Measurements from ENCODE around the gene SCEL. TPM values are rescaled to one million over a fixed set of nuclear protein-coding genes. Genes with fewer than 3 reads are reported as not detected.

SCEL gene
- total RNA-seq, 1 experiment from 2014 or later, result 0.07 TPM

GRCh38 chr13:77494226-77494625 is 41.3 kb upstream of the SCEL start:
- Histone ChIP-seq H3K4me3 (replicated peaks in 1 of 2; ENCODE audit: low read depth in 1 of 2, low read length in 2 of 2) (no peak overlapping the region), H3K4me2 (ENCODE audit: low read length) (no peak overlapping the region), H2AFZ (ENCODE audit: low read depth, low read length, poor library complexity, severe bottlenecking) (no peak overlapping the region), H3K27me3 (ENCODE audit: insufficient read depth, low read length) (no peaks in the 10 kb centered on the region), H3K27ac (ENCODE audit: low read depth, low read length) (no peak overlapping the region), H3K79me2 (ENCODE audit: insufficient read depth, low read length) (no peaks in the 10 kb centered on the region), H3K36me3 (ENCODE audit: control insufficient read depth in 1 of 2, insufficient read depth in 2 of 2, low read length in 2 of 2) (no peaks in the 10 kb centered on the region), H3K9me2 (ENCODE audit: insufficient read depth) (no peaks in the 10 kb centered on the region), H3K4me1 (ENCODE audit: control insufficient read depth in 1 of 2, insufficient read depth in 2 of 2, low read length in 2 of 2) (no peaks in the 10 kb centered on the region), H3K9me3 (ENCODE audit: control insufficient read depth in 1 of 2, insufficient read depth in 1 of 2, low read depth in 1 of 2, low read length in 2 of 2) (no peaks in the 10 kb centered on the region), H3K9ac (ENCODE audit: low read length) (no peak overlapping the region), H4K20me1 (ENCODE audit: insufficient read depth) (no peaks in the 10 kb centered on the region)
- ChIA-PET CTCF (interaction anchor here (1.8 kb wide), 1 partner anchor 7 kb away, joined by 7 read pairs; no protein-coding TSS in a partner anchor), POLR2A (interaction anchor here (1.2 kb wide), 1 partner anchor 16 kb away, joined by 6 read pairs; no protein-coding TSS in a partner anchor), RAD21 (ENCODE audit: low non-redundant PET in 1 of 2, low total read pairs in 2 of 2, uncharacterized antibody in 2 of 2, unreplicated experiment in 2 of 2) (no interaction called here)
- TF ChIP-seq EZH2 (IDR thresholded peaks at IDR 0.05) (no peak), TCF7L2 (IDR thresholded peaks at IDR 0.05; ENCODE audit: borderline replicate concordance, extremely low read depth, insufficient read depth, insufficient read length) (no peak), SIN3A (IDR thresholded peaks at IDR 0.05; ENCODE audit: low read depth) (no peak), POLR2A (IDR thresholded peaks at IDR 0.05; ENCODE audit: borderline replicate concordance, extremely low read depth, insufficient read depth, insufficient read length) (no peak), RAD21 (IDR thresholded peaks at IDR 0.05; ENCODE audit: low read depth) (no peak), ATF3 (IDR thresholded peaks at IDR 0.05) (no peak), SP1 (IDR thresholded peaks at IDR 0.05; ENCODE audit: low read depth) (no peak), JUND (IDR thresholded peaks at IDR 0.05) (no peak), ZFX (IDR thresholded peaks at IDR 0.05) (no peak), YY1 (IDR thresholded peaks at IDR 0.05; ENCODE audit: extremely low read depth, insufficient replicate concordance, low read depth, low read length) (no peak), ELF1 (IDR thresholded peaks at IDR 0.05; ENCODE audit: borderline replicate concordance, low read depth) (no peak), CTCF (IDR thresholded peaks at IDR 0.05 in 2 of 3, conservative IDR thresholded peaks at IDR 0.05 in 1 of 3; ENCODE audit: borderline replicate concordance in 1 of 3, insufficient read depth in 1 of 3, low read depth in 2 of 3, low read length in 2 of 3) (no peak), FOSL1 (IDR thresholded peaks at IDR 0.05; ENCODE audit: low read depth) (no peak), ZBTB33 (IDR thresholded peaks at IDR 0.05; ENCODE audit: extremely low read depth, insufficient replicate concordance, low read length) (no peak), MAX (IDR thresholded peaks at IDR 0.05) (no peak), CEBPB (IDR thresholded peaks at IDR 0.05; ENCODE audit: low read depth) (no peak), EZH2phosphoT487 (IDR thresholded peaks at IDR 0.05; ENCODE audit: borderline replicate concordance) (no peak)
- intact Hi-C loops (cut with micrococcal nuclease), result loop anchor here (5.0 kb wide), 1 partner anchor 258 kb away; no protein-coding TSS in a partner anchor
- BruUV-seq (replicated peaks), result no TSS peak
- DNase-seq (ENCODE audit: low read depth, low spot score) (no peak), ATAC-seq (no peak)
